A673 (cell line): ENCODE data around the gene ATP11C. TPM values are rescaled to one million over a fixed set of nuclear protein-coding genes. Genes with fewer than 3 reads are reported as not detected.

ENCODE experiments used
- BruUV-seq: library from RNA; stranded (reverse); fragments of 400-500 nt; replicated peaks from 2 replicates; lab custom pipeline; 2021; lab: Mats Ljungman, UMichigan
- CTCF ChIA-PET: fragments of 300-600 bp; sonication (Branson Sonifier 250); formaldehyde crosslinking; loops from one replicate; lab custom pipeline; 2022; ENCODE audit warnings: antibody characterized with exemption; lab: Charles Lee
- POLR2A ChIA-PET: fragments of 300-600 bp; sonication (Branson Sonifier 250); formaldehyde crosslinking; loops from one replicate; lab custom pipeline; 2022; ENCODE audit warnings: antibody characterized with exemption; ENCODE audit not compliant: low non-redundant PET; lab: Charles Lee
- DNase-seq: peaks from one replicate; pipeline ENCODE4 v3.0.0-alpha.2; 2015; ENCODE audit warnings: low spot score
- H3K27ac ChIP-seq: fragments of 200-600 bp; sonication (generic); 2 replicates; pipeline ENCODE4 v1.5.1; 2016; ENCODE audit warnings: mixed run types, low read depth, mild to moderate bottlenecking, mixed read lengths, antibody characterized with exemption, low read length; ENCODE audit not compliant: poor library complexity, severe bottlenecking
- H3K27me3 ChIP-seq: fragments of 200-600 bp; sonication (generic); replicated peaks from 2 replicates; pipeline ENCODE4 v1.6.1; 2017; ENCODE audit warnings: mixed run types, low read depth, mild to moderate bottlenecking, mixed read lengths, antibody characterized with exemption, low read length; ENCODE audit not compliant: insufficient read depth, poor library complexity
- H3K36me3 ChIP-seq: fragments of 200-600 bp; sonication (generic); 2 replicates; pipeline ENCODE4 v1.6.1; 2016; ENCODE audit warnings: mixed run types, mild to moderate bottlenecking, mixed read lengths, antibody characterized with exemption, low read length; ENCODE audit not compliant: insufficient read depth, poor library complexity, severe bottlenecking
- H3K4me1 ChIP-seq: fragments of 200-600 bp; sonication (generic); 2 replicates; pipeline ENCODE4 v1.6.1; 2017; ENCODE audit warnings: mixed run types, mild to moderate bottlenecking, mixed read lengths, antibody characterized with exemption, low read length; ENCODE audit not compliant: insufficient read depth, poor library complexity, severe bottlenecking
- H3K4me3 ChIP-seq: fragments of 200-600 bp; sonication (generic); 2 replicates; pipeline ENCODE4 v1.5.1; 2016; ENCODE audit warnings: low read depth, mixed run types, mild to moderate bottlenecking, mixed read lengths, low read length; ENCODE audit not compliant: poor library complexity, severe bottlenecking
- H3K9me3 ChIP-seq: fragments of 200-600 bp; sonication (generic); 2 replicates; pipeline ENCODE4 v1.6.1; 2016; ENCODE audit warnings: mixed run types, low read depth, mild to moderate bottlenecking, mixed read lengths, antibody characterized with exemption, low read length; ENCODE audit not compliant: poor library complexity, severe bottlenecking
- EZH2 ChIP-seq: fragments of 200-600 bp; sonication (generic); IDR thresholded peaks from 2 replicates; pipeline ENCODE4 v1.6.1; 2017; ENCODE audit warnings: borderline replicate concordance, low read depth, mild to moderate bottlenecking, mixed read lengths, antibody characterized with exemption, low read length; ENCODE audit not compliant: poor library complexity, severe bottlenecking
- intact Hi-C: fragments of 100-400 bp; cut with micrococcal nuclease; formaldehyde crosslinking; loops from one replicate; pipeline ENCODE4 v1.10.0; 2022; ENCODE audit not compliant: unreplicated experiment
- total RNA-seq: library from RNA; stranded (reverse); gene quantifications from 2 replicates; pipeline ENCODE4 v1.2.3, GENCODE V29; 2021
- TF ChIP-seq, protein P1 (sequence below): fragments of 300-800, 200-600 bp; sonication (generic); conservative IDR thresholded peaks from 2 replicates; pipeline ENCODE4 v1.5.1; 2017; ENCODE audit warnings: low read depth, mild to moderate bottlenecking, antibody characterized with exemption, low read length, moderate library complexity, mixed read lengths

ATP11C gene
- total RNA-seq, 1 experiment from 2014 or later = 93.1 TPM

DNA sequence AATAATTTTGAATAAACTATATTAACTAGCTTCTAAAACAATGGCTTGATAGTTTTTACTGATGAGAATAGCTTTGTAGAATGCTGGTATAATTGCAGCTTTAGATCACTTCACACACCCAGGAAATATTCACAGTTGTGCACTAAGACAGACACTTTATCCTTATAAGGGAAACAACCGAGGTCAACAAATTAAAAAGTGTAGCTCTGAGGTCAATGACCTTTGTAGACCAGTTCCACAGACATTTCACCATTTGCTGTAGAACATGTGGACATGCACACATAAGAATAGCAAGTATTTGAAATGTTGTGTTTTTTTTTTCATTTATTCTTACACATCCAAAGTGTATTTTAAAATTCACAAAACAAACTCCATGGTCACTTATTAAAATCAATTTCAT, 148.9 kb downstream of the ATP11C start:
- POLR2A ChIA-PET = no interaction called here
- no peak for DNase-seq
- Histone ChIP-seq H3K27ac (no peak overlapping the region), H3K27me3 (no peaks in the 10 kb centered on the region), H3K9me3 (no peaks in the 10 kb centered on the region), H3K36me3 (peaks cover 19% of the 10 kb centered on the region), H3K4me3 (no peak overlapping the region), H3K4me1 (no peaks in the 10 kb centered on the region)
- no peak for TF ChIP-seq EZH2
- TF ChIP-seq, protein P1, sequence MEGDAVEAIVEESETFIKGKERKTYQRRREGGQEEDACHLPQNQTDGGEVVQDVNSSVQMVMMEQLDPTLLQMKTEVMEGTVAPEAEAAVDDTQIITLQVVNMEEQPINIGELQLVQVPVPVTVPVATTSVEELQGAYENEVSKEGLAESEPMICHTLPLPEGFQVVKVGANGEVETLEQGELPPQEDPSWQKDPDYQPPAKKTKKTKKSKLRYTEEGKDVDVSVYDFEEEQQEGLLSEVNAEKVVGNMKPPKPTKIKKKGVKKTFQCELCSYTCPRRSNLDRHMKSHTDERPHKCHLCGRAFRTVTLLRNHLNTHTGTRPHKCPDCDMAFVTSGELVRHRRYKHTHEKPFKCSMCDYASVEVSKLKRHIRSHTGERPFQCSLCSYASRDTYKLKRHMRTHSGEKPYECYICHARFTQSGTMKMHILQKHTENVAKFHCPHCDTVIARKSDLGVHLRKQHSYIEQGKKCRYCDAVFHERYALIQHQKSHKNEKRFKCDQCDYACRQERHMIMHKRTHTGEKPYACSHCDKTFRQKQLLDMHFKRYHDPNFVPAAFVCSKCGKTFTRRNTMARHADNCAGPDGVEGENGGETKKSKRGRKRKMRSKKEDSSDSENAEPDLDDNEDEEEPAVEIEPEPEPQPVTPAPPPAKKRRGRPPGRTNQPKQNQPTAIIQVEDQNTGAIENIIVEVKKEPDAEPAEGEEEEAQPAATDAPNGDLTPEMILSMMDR = no peak
- CTCF ChIA-PET = no interaction called here
- intact Hi-C loops = no loop called here
- no TSS peak for BruUV-seq

GRCh38 chrX:139783030-139783429, 149.8 kb downstream of the ATP11C start:
- no TSS peak for BruUV-seq
- Histone ChIP-seq H3K36me3 (peaks cover 18% of the 10 kb centered on the region), H3K4me1 (no peaks in the 10 kb centered on the region), H3K27ac (no peak overlapping the region), H3K9me3 (no peaks in the 10 kb centered on the region), H3K4me3 (no peak overlapping the region), H3K27me3 (no peaks in the 10 kb centered on the region)
- TF ChIP-seq, protein P1 = no peak
- no peak for TF ChIP-seq EZH2
- POLR2A ChIA-PET = no interaction called here
- intact Hi-C loops = no loop called here
- DNase-seq = no peak
- CTCF ChIA-PET = no interaction called here

DNA sequence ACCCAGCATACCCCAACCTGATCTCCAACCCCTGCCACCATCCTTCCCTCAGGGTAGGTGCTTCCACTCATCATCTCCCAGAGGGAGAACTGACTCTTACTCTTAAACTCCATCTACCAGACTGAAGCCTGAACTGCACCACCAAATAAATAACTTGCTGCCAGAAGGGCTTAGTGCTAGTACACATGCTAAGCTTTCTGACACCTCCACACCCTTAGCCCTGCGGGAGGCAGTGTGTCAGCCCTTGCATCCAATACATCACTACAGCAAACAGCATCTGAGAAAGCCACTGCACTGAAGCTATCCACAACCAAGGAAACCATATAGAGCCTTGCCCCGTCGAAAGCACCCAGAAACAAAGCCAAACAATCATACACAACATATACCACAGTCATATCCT, 156.3 kb downstream of the ATP11C start:
- TF ChIP-seq, protein P1 = no peak
- TF ChIP-seq EZH2 = no peak
- Histone ChIP-seq H3K27me3 (no peaks in the 10 kb centered on the region), H3K36me3 (peaks cover 32% of the 10 kb centered on the region), H3K9me3 (peaks cover 6% of the 10 kb centered on the region), H3K4me3 (no peak overlapping the region), H3K27ac (no peak overlapping the region), H3K4me1 (no peaks in the 10 kb centered on the region)
- BruUV-seq = no TSS peak
- no peak for DNase-seq
- intact Hi-C loops = no loop called here
- ChIA-PET CTCF (interaction anchor here (0.6 kb wide), 1 partner anchor 157 kb away, joined by 4 read pairs; no protein-coding TSS in a partner anchor), POLR2A (no interaction called here)
